Mucosa of rectum (tissue), 2 donors: ENCODE measurements around the gene MOB2.

Experiments used
- H3K27ac ChIP-seq, 2 donors: one replicate each; pipeline ENCODE4 v1.7.0; 2013; ENCODE audit warnings: inconsistent platforms in 2 of 2, low read depth in 2 of 2, low read length in 2 of 2
- H3K27me3 ChIP-seq, 2 donors: one replicate each; pipeline ENCODE4 v1.7.0; 2013; ENCODE audit warnings: low read length in 2 of 2; ENCODE audit not compliant: control insufficient read depth in 2 of 2, insufficient read depth in 2 of 2
- H3K36me3 ChIP-seq, 2 donors: one replicate each; pipeline ENCODE4 v1.7.0; 2013; ENCODE audit warnings: low read length in 2 of 2; ENCODE audit not compliant: control insufficient read depth in 2 of 2, insufficient read depth in 2 of 2
- H3K4me1 ChIP-seq, 2 donors: one replicate each; pipeline ENCODE4 v1.7.0; 2013; ENCODE audit warnings: low read length in 2 of 2, mild to moderate bottlenecking in 1 of 2; ENCODE audit not compliant: control insufficient read depth in 2 of 2, insufficient read depth in 2 of 2
- H3K4me3 ChIP-seq, 2 donors: one replicate each; pipeline ENCODE4 v1.7.0; 2013; ENCODE audit warnings: low read length in 2 of 2
- H3K9ac ChIP-seq, 2 donors: one replicate each; pipeline ENCODE4 v1.7.0; 2013; ENCODE audit warnings: low read length in 2 of 2, low read depth in 1 of 2, mild to moderate bottlenecking in 1 of 2
- H3K9me3 ChIP-seq, 2 donors: one replicate each; pipeline ENCODE4 v1.7.0; 2013; ENCODE audit warnings: low read length in 2 of 2; ENCODE audit not compliant: control insufficient read depth in 2 of 2
- donor health status: healthy.
- donor health status: Normal muscosa, but diverticular disease.

MOB2 gene

DNA sequence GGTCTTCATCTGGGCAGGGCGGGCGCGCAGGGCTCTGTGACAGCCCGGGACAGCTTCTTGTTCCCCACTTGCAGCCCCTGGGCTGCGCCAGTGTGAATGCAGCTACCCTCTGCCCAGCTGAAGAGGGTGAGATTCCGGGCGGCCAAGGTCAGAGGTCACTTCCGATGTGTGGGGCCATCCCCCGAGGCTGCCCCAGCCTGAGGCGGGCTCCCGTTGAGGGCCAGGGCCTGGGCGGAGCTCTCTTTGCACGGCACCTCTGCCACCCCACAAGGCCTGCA lies 23.9 kb downstream of the MOB2 start:
- Histone ChIP-seq H3K4me3 (no peak overlapping the region), H3K9me3 (no peaks in the 10 kb centered on the region), H3K27ac (no peak overlapping the region), H3K4me1 (peaks cover 5 to 6% of the 10 kb centered on the region in 2 donors), H3K9ac (no peak overlapping the region), H3K27me3 (no peaks in the 10 kb centered on the region), H3K36me3 (peaks cover 3 to 4% of the 10 kb centered on the region in 2 donors)

DNA sequence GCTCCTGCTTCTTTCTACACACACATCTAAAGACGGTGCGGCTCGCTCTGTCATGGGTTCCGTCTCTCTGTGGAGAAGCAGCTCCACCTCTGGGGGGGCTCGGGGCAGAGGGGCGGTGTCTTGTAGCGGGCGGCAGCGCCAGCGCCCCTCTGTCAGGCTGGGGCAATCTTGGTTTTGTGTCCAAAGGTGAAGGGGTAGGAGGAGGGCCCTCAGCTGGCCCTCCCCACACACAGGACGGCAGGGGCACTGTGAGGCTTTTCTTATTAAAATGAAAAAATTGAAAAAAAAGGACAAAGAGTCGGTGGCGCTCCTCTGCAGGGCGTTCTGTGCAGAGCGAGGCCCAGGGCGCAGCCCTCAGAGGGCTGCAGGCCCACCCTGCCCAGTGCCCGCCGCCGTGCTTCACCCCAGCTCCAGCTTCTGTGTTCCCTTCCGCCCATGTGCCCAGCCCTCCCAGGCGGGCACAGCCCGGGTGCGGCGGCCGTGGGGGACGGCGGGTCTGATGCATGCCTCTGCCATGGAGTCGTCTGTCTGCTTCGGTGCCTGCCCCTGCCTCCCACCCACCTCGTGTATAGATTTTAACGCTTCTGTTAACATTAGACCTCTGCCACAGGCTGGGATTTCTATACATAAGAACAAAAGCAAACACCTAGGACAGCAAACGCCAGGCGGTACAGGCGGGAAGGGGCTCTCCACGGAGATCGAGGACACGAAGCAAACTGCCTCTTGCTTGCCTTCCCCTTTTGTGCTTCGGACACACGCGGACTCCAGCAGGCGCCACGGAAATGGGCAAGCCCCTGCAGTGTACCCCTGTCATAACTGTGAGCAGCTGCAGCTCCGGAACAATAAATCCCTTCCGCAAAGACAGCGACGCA lies 24.5 kb downstream of the MOB2 start:
- Histone ChIP-seq H3K9ac (no peak overlapping the region), H3K4me3 (no peak overlapping the region), H3K9me3 (no peaks in the 10 kb centered on the region), H3K4me1 (peaks cover 5 to 6% of the 10 kb centered on the region in 2 donors), H3K27ac (no peak overlapping the region), H3K36me3 (peaks cover 3 to 4% of the 10 kb centered on the region in 2 donors), H3K27me3 (no peaks in the 10 kb centered on the region)

GRCh38 chr11:1460986-1461825 lies 25.4 kb downstream of the MOB2 start:
- H3K9ac ChIP-seq, result peak overlapping the region; percentile 32 to 34
- H3K27me3 ChIP-seq, result no peaks in the 10 kb centered on the region
- peak overlapping the region; percentile 30 to 31 for H3K4me3 ChIP-seq
- H3K27ac ChIP-seq, result peak overlapping the region; percentile 64 to 70
- no peaks in the 10 kb centered on the region for H3K9me3 ChIP-seq
- H3K4me1 ChIP-seq, result peaks cover 6% of the 10 kb centered on the region in 2 donors
- peaks cover 3 to 4% of the 10 kb centered on the region in 2 donors for H3K36me3 ChIP-seq

- Histone ChIP-seq H3K9ac (peak overlapping the region; percentile 32 to 34), H3K4me1 (peaks cover 6% of the 10 kb centered on the region in 2 donors), H3K36me3 (peaks cover 2 to 3% of the 10 kb centered on the region in 2 donors), H3K27ac (peak overlapping the region; percentile 64 to 70), H3K4me3 (peak overlapping the region; percentile 30 to 31), H3K9me3 (no peaks in the 10 kb centered on the region), H3K27me3 (no peaks in the 10 kb centered on the region)
These were observed 26.1 kb downstream of the MOB2 start for GRCh38 chr11:1460396-1460985.

DNA sequence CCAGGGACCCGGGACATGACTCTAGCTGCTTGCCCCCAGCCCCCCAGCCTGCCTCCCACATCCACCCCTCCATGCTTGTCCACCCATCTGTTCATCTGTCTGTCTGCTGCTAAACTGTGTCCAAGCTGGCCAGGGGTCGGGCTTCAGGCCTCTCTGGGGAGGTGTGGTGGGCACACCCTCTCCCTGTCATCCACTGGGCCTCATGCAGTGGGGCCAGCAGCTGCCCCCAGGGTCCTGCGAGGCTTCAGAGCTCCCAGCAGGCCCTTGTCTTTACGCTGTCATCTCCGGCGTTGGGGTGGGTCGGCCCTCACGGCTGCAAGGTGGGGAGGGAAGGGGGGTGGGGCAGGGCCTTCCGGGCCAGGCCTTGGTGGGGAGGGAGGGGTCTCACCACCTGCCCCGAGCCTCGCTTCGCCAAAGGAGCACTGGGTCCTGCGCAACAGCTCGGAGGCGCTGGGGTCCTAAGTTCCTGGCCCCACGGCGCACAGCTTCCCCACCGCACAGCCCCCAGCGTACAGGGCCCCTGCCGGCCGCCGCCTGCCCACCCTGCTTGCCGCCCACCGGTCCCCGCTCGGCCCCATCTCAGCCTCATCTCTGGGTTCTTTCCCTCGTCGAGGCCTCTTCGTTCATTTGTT lies 26.7 kb downstream of the MOB2 start:
- Histone ChIP-seq H3K4me3 (no peak overlapping the region), H3K27ac (peak overlapping the region; percentile 22 to 65), H3K4me1 (peaks cover 6% of the 10 kb centered on the region in 2 donors), H3K36me3 (peaks cover 0 to 3% of the 10 kb centered on the region in 2 donors), H3K9me3 (no peaks in the 10 kb centered on the region), H3K9ac (no peak overlapping the region), H3K27me3 (no peaks in the 10 kb centered on the region)

GRCh38 chr11:1459219-1459575 lies 27.4 kb downstream of the MOB2 start:
- Histone ChIP-seq H3K36me3 (no peaks in the 10 kb centered on the region), H3K4me3 (no peak overlapping the region)

GRCh38 chr11:1458340-1459218 lies 28.0 kb downstream of the MOB2 start:
- H3K36me3 ChIP-seq, result no peaks in the 10 kb centered on the region
- no peaks in the 10 kb centered on the region for H3K9me3 ChIP-seq
- H3K4me1 ChIP-seq, result peaks cover 6% of the 10 kb centered on the region in 2 donors
- peaks cover 0 to under 1% of the 10 kb centered on the region in 2 donors for H3K27me3 ChIP-seq
- H3K27ac ChIP-seq, result peak overlapping the region in 1 of 2 donors; percentile 65
- no peak overlapping the region for H3K9ac ChIP-seq
- H3K4me3 ChIP-seq, result no peak overlapping the region

More at GRCh38 chr11:1459219-1459575, 27.4 kb downstream of the MOB2 start:
- Histone ChIP-seq H3K27ac (peak overlapping the region; percentile 9 to 65), H3K9me3 (no peaks in the 10 kb centered on the region), H3K9ac (no peak overlapping the region), H3K27me3 (no peaks in the 10 kb centered on the region), H3K4me1 (peaks cover 6% of the 10 kb centered on the region in 2 donors)

- Histone ChIP-seq H3K4me1 (peaks cover 6% of the 10 kb centered on the region in 2 donors), H3K36me3 (no peaks in the 10 kb centered on the region), H3K9ac (no peak overlapping the region), H3K27ac (no peak overlapping the region), H3K9me3 (no peaks in the 10 kb centered on the region), H3K27me3 (peaks cover 1 to 3% of the 10 kb centered on the region in 2 donors), H3K4me3 (no peak overlapping the region)
These were observed 28.7 kb downstream of the MOB2 start for GRCh38 chr11:1457856-1458255.

- Histone ChIP-seq H3K4me1 (peaks cover 6% of the 10 kb centered on the region in 2 donors), H3K9ac (no peak overlapping the region), H3K4me3 (no peak overlapping the region), H3K27ac (no peak overlapping the region), H3K27me3 (peaks cover 2 to 3% of the 10 kb centered on the region in 2 donors), H3K36me3 (no peaks in the 10 kb centered on the region), H3K9me3 (no peaks in the 10 kb centered on the region)
These were observed 29.3 kb downstream of the MOB2 start for GRCh38 chr11:1457326-1457680.
